ENCODE measurements around the gene GCFC2. TPM values are rescaled to one million over a fixed set of nuclear protein-coding genes. Genes with fewer than 3 reads are reported as not detected.

GCFC2 gene
- total RNA-seq, 2 experiments from 2014 or later = 15.7 to 17.1 TPM

GRCh38 chr2:75633620-75634019 lies 77.1 kb downstream of the GCFC2 start:
- H3K27me3 Mint-ChIP-seq = peaks cover 58% of the 10 kb centered on the region
- H3K27ac Mint-ChIP-seq = no peak overlapping the region
- no peaks in the 10 kb centered on the region for H3K9me3 ChIP-seq (ENCODE audit: control insufficient read depth in 1 of 2, insufficient read depth in 1 of 2, low read length in 2 of 2)
- no peak for TF ChIP-seq CTCF (IDR thresholded peaks at IDR 0.05)
- no peaks in the 10 kb centered on the region for H3K4me1 ChIP-seq (ENCODE audit: insufficient read depth, low read length)
- no peaks in the 10 kb centered on the region for H3K9me3 Mint-ChIP-seq
- POLR2A ChIA-PET = no interaction called here
- no peak overlapping the region for H3K4me3 ChIP-seq (ENCODE audit: low read length)
- no peak overlapping the region for H3K4me3 Mint-ChIP-seq
- H3K36me3 ChIP-seq (ENCODE audit: insufficient read depth, low read length) = no peaks in the 10 kb centered on the region
- no peak for ATAC-seq (ENCODE audit: poor library complexity)
- DNase-seq = no peak
- intact Hi-C loops (cut with DNase I, micrococcal nuclease) = no loop called here
- CTCF ChIA-PET = no interaction called here
- no peaks in the 10 kb centered on the region for H3K4me1 Mint-ChIP-seq (ENCODE audit: low read depth)
- peaks cover 5 to 11% of the 10 kb centered on the region in 2 experiments for H3K27me3 ChIP-seq (ENCODE audit: control insufficient read depth in 1 of 2, insufficient read depth in 2 of 2, low read length in 2 of 2)
- H3K36me3 Mint-ChIP-seq (ENCODE audit: low read depth) = no peaks in the 10 kb centered on the region
- no peak overlapping the region for H3K27ac ChIP-seq (ENCODE audit: low read depth in 1 of 2, low read length in 2 of 2)

GRCh38 chr2:75632813-75633212 lies 77.9 kb downstream of the GCFC2 start:
- ATAC-seq (ENCODE audit: poor library complexity) (no peak), DNase-seq (no peak)
- H3K9me3 ChIP-seq (ENCODE audit: control insufficient read depth in 1 of 2, insufficient read depth in 1 of 2, low read length in 2 of 2) = no peaks in the 10 kb centered on the region
- H3K27me3 ChIP-seq (ENCODE audit: control insufficient read depth in 1 of 2, insufficient read depth in 2 of 2, low read length in 2 of 2) = peaks cover 5 to 9% of the 10 kb centered on the region in 2 experiments
- intact Hi-C loops (cut with DNase I, micrococcal nuclease) = no loop called here
- Mint-ChIP-seq H3K4me1 (ENCODE audit: low read depth) (no peaks in the 10 kb centered on the region), H3K9me3 (no peaks in the 10 kb centered on the region), H3K27me3 (peaks cover 58% of the 10 kb centered on the region), H3K27ac (no peak overlapping the region), H3K36me3 (ENCODE audit: low read depth) (no peaks in the 10 kb centered on the region), H3K4me3 (no peak overlapping the region)
- H3K36me3 ChIP-seq (ENCODE audit: insufficient read depth, low read length) = no peaks in the 10 kb centered on the region
- no peak overlapping the region for H3K4me3 ChIP-seq (ENCODE audit: low read length)
- no peaks in the 10 kb centered on the region for H3K4me1 ChIP-seq (ENCODE audit: insufficient read depth, low read length)
- ChIA-PET CTCF (no interaction called here), POLR2A (no interaction called here)
- TF ChIP-seq CTCF (IDR thresholded peaks at IDR 0.05) = no peak
- no peak overlapping the region for H3K27ac ChIP-seq (ENCODE audit: low read depth in 1 of 2, low read length in 2 of 2)

GRCh38 chr2:75632091-75632701 lies 78.5 kb downstream of the GCFC2 start:
- no peak for TF ChIP-seq CTCF (IDR thresholded peaks at IDR 0.05)
- Mint-ChIP-seq H3K4me1 (ENCODE audit: low read depth) (no peaks in the 10 kb centered on the region), H3K27ac (no peak overlapping the region), H3K9me3 (no peaks in the 10 kb centered on the region), H3K4me3 (no peak overlapping the region), H3K27me3 (peaks cover 54% of the 10 kb centered on the region), H3K36me3 (ENCODE audit: low read depth) (no peaks in the 10 kb centered on the region)
- no peak overlapping the region for H3K27ac ChIP-seq (ENCODE audit: low read depth in 1 of 2, low read length in 2 of 2)
- H3K4me3 ChIP-seq (ENCODE audit: low read length) = no peak overlapping the region
- no peaks in the 10 kb centered on the region for H3K9me3 ChIP-seq (ENCODE audit: control insufficient read depth in 1 of 2, insufficient read depth in 1 of 2, low read length in 2 of 2)
- POLR2A ChIA-PET = no interaction called here
- no peak for ATAC-seq (ENCODE audit: poor library complexity)
- H3K36me3 ChIP-seq (ENCODE audit: insufficient read depth, low read length) = no peaks in the 10 kb centered on the region
- H3K27me3 ChIP-seq (ENCODE audit: control insufficient read depth in 1 of 2, insufficient read depth in 2 of 2, low read length in 2 of 2) = peaks cover 3 to 5% of the 10 kb centered on the region in 2 experiments
- H3K4me1 ChIP-seq (ENCODE audit: insufficient read depth, low read length) = no peaks in the 10 kb centered on the region
- DNase-seq = no peak
- CTCF ChIA-PET = no interaction called here
- intact Hi-C loops (cut with DNase I, micrococcal nuclease) = no loop called here

Data from CD4-positive, alpha-beta T cell (primary cell).